Measurements from ENCODE around the gene PROKR2.

DNA sequence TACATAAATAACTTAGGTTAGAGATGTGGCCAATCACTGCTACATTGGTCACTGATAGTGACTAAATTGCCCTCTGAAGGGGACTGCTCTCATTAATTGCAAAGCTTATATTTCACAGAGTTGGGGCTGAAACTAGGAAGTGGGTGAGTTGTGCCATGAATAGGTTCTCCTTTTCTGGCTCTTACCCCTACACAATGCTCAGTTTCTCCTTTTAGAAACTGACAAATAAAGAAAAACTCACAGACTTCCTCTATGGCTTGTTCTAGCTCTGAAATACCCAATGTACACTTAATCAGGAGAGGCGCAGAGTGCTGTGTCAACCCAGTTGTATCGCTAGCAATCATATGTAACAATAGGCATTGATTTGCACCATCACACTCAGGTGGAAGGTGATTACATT lies 41.2 kb upstream of the PROKR2 start:
- TF ChIP-seq, protein P1, sequence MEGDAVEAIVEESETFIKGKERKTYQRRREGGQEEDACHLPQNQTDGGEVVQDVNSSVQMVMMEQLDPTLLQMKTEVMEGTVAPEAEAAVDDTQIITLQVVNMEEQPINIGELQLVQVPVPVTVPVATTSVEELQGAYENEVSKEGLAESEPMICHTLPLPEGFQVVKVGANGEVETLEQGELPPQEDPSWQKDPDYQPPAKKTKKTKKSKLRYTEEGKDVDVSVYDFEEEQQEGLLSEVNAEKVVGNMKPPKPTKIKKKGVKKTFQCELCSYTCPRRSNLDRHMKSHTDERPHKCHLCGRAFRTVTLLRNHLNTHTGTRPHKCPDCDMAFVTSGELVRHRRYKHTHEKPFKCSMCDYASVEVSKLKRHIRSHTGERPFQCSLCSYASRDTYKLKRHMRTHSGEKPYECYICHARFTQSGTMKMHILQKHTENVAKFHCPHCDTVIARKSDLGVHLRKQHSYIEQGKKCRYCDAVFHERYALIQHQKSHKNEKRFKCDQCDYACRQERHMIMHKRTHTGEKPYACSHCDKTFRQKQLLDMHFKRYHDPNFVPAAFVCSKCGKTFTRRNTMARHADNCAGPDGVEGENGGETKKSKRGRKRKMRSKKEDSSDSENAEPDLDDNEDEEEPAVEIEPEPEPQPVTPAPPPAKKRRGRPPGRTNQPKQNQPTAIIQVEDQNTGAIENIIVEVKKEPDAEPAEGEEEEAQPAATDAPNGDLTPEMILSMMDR (IDR thresholded peaks at IDR 0.05; ENCODE audit: insufficient read depth, low read length, poor library complexity, severe bottlenecking), result no peak
- TF ChIP-seq EZH2phosphoT487 (conservative IDR thresholded peaks at IDR 0.05; ENCODE audit: low read length), result no peak
